Measurements from ENCODE around the gene SRSF9. TPM values are rescaled to one million over a fixed set of nuclear protein-coding genes. Genes with fewer than 3 reads are reported as not detected.
A peak's percentile ranks its signal among the peaks of the same experiment; 100 is the strongest.

Gene SRSF9
- total RNA-seq, 1 donor from 2014 or later: 128 TPM

GRCh38 chr12:120470150-120470784, 719 bp upstream of the SRSF9 start:
- peak overlapping the region; percentile 77 for H3K4me3 ChIP-seq (ENCODE audit: low read depth, low read length)
- no peak for TF ChIP-seq CTCF (conservative IDR thresholded peaks at IDR 0.05; ENCODE audit: low read depth, low read length)
- DNase-seq (ENCODE audit: low read depth): no peak

GRCh38 chr12:120468821-120469449, 613 bp downstream of the SRSF9 start:
- no peak for TF ChIP-seq CTCF (conservative IDR thresholded peaks at IDR 0.05; ENCODE audit: low read depth, low read length)
- peak overlapping the region; percentile 77 for H3K4me3 ChIP-seq (ENCODE audit: low read depth, low read length)
- no peak for DNase-seq (ENCODE audit: low read depth)

- peak; percentile 41 for DNase-seq (ENCODE audit: low read depth)
- TF ChIP-seq CTCF (conservative IDR thresholded peaks at IDR 0.05; ENCODE audit: low read depth, low read length): no peak
- peak overlapping the region; percentile 77 for H3K4me3 ChIP-seq (ENCODE audit: low read depth, low read length)
These were observed 1.2 kb downstream of the SRSF9 start for GRCh38 chr12:120468325-120468820.

- H3K4me3 ChIP-seq (ENCODE audit: low read depth, low read length): no peak overlapping the region
- no peak for TF ChIP-seq CTCF (conservative IDR thresholded peaks at IDR 0.05; ENCODE audit: low read depth, low read length)
- no peak for DNase-seq (ENCODE audit: low read depth)
These were observed 2.1 kb downstream of the SRSF9 start for GRCh38 chr12:120467439-120467838.

GRCh38 chr12:120466560-120467315, 2.8 kb downstream of the SRSF9 start:
- H3K4me3 ChIP-seq (ENCODE audit: low read depth, low read length): no peak overlapping the region
- TF ChIP-seq CTCF (conservative IDR thresholded peaks at IDR 0.05; ENCODE audit: low read depth, low read length): peak; percentile 68
- DNase-seq (ENCODE audit: low read depth): no peak

GRCh38 chr12:120465756-120466155, 3.8 kb downstream of the SRSF9 start:
- DNase-seq (ENCODE audit: low read depth): no peak
- TF ChIP-seq CTCF (conservative IDR thresholded peaks at IDR 0.05; ENCODE audit: low read depth, low read length): no peak
- no peak overlapping the region for H3K4me3 ChIP-seq (ENCODE audit: low read depth, low read length)
